GM18951 (cell line): ENCODE measurements around the gene IL9.

Source experiments
- POLR2A ChIP-seq: IDR thresholded peaks from 4 replicates; pipeline ENCODE4 v1.6.1; 2011; ENCODE audit warnings: mild to moderate bottlenecking; ENCODE audit not compliant: insufficient read length, insufficient read depth; ENCODE audit errors: extremely low read depth
- in situ Hi-C: fragments of 300-500 bp; cut with MboI; formaldehyde crosslinking; loops from one replicate; pipeline ENCODE4 v1.12.0; 2022; ENCODE audit warnings: low sequenced_read_pairs, mixed read lengths, inconsistent platforms; ENCODE audit not compliant: unreplicated experiment

IL9 gene

GRCh38 chr5:135887447-135887864, 8.2 kb downstream of the IL9 start:
- TF ChIP-seq POLR2A = no peak
- in situ Hi-C loops = loop anchor here (10.0 kb wide), 1 partner anchor 317 kb away; no protein-coding TSS in a partner anchor

GRCh38 chr5:135886136-135886535, 9.5 kb downstream of the IL9 start:
- in situ Hi-C loops = loop anchor here (10.0 kb wide), 1 partner anchor 319 kb away; no protein-coding TSS in a partner anchor

GRCh38 chr5:135885031-135885430, 10.6 kb downstream of the IL9 start:
- in situ Hi-C loops = loop anchor here (10.0 kb wide), 1 partner anchor 320 kb away; no protein-coding TSS in a partner anchor
- TF ChIP-seq POLR2A = no peak

More at GRCh38 chr5:135886136-135886535, 9.5 kb downstream of the IL9 start:
- no peak for TF ChIP-seq POLR2A

GRCh38 chr5:135883441-135883840, 12.2 kb downstream of the IL9 start:
- in situ Hi-C loops = loop anchor here (10.0 kb wide), 1 partner anchor 321 kb away; no protein-coding TSS in a partner anchor
- no peak for TF ChIP-seq POLR2A

- in situ Hi-C loops = loop anchor here (10.0 kb wide), 1 partner anchor 322 kb away; no protein-coding TSS in a partner anchor
- no peak for TF ChIP-seq POLR2A
Observed at GRCh38 chr5:135883026-135883425, 12.6 kb downstream of the IL9 start.

- in situ Hi-C loops = loop anchor here (10.0 kb wide), 1 partner anchor 323 kb away; no protein-coding TSS in a partner anchor
- no peak for TF ChIP-seq POLR2A
Observed at GRCh38 chr5:135881819-135882218, 13.8 kb downstream of the IL9 start.

GRCh38 chr5:135881244-135881643, 14.4 kb downstream of the IL9 start:
- TF ChIP-seq POLR2A = no peak
- in situ Hi-C loops = loop anchor here (10.0 kb wide), 1 partner anchor 324 kb away; no protein-coding TSS in a partner anchor

- no peak for TF ChIP-seq POLR2A
- in situ Hi-C loops = loop anchor here (10.0 kb wide), 1 partner anchor 324 kb away; no protein-coding TSS in a partner anchor
Observed at GRCh38 chr5:135880801-135881200, 14.8 kb downstream of the IL9 start.

- in situ Hi-C loops = loop anchor here (10.0 kb wide), 1 partner anchor 325 kb away; no protein-coding TSS in a partner anchor
- no peak for TF ChIP-seq POLR2A
Observed at GRCh38 chr5:135880278-135880677, 15.4 kb downstream of the IL9 start.

- TF ChIP-seq POLR2A = no peak
- in situ Hi-C loops = no loop called here
Observed at GRCh38 chr5:135879591-135879990, 16.1 kb downstream of the IL9 start.

GRCh38 chr5:135878156-135878620, 17.5 kb downstream of the IL9 start:
- in situ Hi-C loops = no loop called here
- TF ChIP-seq POLR2A = no peak

- TF ChIP-seq POLR2A = no peak
- in situ Hi-C loops = no loop called here
Observed at GRCh38 chr5:135877570-135878155, 18.0 kb downstream of the IL9 start.

- in situ Hi-C loops = no loop called here
Observed at GRCh38 chr5:135876146-135876545, 19.5 kb downstream of the IL9 start.

GRCh38 chr5:135875567-135875966, 20.1 kb downstream of the IL9 start:
- TF ChIP-seq POLR2A = no peak
- in situ Hi-C loops = no loop called here

More at GRCh38 chr5:135876146-135876545, 19.5 kb downstream of the IL9 start:
- no peak for TF ChIP-seq POLR2A
